GM19455 (cell line): ENCODE data around the gene LRP5.

Experiments used
- ATAC-seq: cut with Tn5 transposase; IDR thresholded peaks from one replicate; pipeline ENCODE4 v1.9.1; 2021; ENCODE audit not compliant: unreplicated experiment

Gene LRP5

DNA sequence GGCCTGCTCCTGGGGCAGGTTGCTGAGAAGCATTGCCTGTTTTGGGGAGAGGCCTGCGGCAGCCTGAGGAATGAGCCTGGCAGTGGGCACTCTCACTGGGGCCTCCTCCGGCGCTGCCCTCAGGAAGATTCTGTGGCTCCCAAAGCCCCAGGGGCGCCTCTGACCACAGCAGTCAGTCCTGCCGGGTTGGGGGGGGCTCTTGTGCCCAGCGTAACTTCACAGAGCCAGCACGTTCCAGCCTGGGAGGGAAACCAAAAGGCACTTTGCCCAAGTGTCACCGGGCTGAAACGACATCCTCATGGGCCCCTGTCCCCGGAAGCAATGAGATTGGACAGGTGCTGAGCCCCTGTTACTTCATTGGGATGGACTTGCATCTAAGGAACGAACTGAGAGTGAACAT is 4.3 kb upstream of the LRP5 start:
- no peak for ATAC-seq

DNA sequence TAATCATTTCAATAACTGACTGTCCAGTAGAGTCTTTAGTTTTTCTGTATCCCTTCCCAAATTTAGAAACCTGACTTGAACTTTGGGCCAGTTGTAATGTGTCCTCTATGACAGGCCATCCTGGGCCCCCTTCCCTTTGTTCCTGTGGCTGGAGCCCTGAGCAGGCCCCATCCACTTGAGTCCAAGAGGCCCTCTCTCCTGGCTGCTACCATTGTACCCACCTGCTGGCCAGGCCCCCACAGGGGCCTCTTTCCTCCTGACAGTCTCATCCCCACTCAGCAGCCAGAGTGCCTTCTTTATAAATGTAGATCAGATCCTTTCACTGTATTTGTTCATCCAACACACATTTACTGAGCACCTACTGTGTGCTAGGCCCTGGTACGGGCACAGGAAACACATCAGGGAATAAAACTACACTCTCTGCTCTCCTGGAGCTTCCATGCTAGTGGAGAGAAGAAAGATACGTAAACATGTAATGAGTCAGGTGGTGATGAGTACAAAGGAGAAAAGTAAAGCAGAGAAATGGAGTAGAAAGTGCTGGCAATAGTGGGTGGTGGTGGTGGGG is 2.7 kb upstream of the LRP5 start:
- ATAC-seq = no peak

DNA sequence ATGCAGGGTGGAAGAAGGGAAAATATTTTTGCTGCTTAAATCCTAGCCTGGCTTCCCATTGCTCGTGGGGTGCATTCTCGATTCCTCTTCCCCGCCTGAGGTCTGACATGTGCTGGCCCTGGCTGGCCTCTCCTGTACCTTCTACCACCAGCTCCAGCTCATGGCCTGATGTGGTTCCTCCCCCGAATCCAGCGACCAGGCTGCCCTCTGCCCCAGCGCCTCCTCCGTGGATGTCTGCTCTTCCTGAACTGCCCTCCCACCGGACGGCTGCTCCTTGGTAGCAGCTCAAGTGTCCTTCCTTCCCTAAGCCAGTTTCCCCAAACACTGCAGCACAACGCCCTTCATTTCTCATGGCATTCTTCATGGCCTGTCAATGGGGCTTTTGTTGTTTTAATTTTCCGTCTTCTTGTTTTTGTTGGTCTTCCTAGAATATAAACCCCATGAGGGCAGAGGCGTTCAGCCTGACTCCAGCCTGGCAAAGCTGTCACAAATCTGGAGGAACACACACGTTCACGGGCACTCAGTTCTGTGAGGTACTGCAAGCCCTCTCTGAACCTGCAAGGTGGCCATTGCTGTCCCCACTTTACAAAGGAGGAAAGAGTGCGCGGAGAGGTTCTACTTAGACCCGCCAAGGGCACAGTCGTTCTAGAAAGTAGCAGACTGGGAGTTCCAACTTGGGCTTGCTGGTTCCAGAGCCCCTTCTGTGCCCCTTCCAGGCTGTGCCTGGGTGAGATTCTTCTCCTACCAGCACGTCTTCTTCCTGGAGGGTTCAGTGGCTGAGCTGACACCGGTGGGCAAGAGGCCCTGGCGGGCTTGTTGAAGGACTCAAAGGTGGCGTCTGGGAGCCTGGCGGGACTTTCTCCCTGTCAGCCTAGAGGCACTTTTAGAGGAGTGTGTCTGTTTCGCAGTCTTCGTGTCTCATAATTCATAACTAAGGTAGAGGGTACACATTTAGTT is 953 bp upstream of the LRP5 start:
- no peak for ATAC-seq

DNA sequence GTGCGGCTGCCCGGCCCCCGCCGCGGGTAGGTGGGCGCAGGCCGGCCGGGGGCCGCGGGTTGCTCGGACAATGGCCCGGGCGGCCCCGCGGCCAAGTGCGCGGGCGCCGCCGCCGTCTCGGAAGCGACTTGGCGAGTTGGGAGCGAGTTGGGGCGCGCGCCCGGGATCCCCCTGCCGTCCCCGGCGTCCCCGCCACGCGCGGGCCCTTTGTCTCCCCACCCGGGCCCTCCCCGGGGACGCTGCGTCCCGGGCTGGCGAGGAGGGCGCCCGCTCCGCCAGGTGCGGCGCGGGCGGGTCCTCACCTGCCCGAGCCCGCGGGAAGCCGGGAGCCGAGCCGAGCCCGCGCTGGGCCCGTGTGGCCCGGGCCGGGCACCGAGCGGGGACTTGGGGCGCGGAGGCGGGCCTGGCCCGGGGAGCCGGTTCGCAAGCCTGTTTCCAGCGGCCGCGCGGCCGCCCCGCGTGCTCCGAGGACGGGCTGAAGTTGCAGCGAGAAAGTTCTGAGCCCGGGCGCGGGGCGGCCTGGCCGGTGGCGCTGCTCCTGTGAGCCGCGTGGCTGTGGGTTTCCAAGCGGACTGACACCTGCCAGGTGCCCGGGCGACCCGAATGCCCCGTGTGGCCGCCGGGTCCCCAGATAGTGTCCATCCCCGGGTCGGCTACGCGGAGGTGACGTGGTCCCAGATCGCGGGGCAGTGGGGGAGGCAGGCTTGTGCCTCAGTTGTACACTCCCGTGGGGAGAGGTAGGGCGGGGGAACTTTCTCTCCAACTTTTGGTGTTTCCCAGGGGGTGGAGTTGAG is 586 bp downstream of the LRP5 start:
- no peak for ATAC-seq

DNA sequence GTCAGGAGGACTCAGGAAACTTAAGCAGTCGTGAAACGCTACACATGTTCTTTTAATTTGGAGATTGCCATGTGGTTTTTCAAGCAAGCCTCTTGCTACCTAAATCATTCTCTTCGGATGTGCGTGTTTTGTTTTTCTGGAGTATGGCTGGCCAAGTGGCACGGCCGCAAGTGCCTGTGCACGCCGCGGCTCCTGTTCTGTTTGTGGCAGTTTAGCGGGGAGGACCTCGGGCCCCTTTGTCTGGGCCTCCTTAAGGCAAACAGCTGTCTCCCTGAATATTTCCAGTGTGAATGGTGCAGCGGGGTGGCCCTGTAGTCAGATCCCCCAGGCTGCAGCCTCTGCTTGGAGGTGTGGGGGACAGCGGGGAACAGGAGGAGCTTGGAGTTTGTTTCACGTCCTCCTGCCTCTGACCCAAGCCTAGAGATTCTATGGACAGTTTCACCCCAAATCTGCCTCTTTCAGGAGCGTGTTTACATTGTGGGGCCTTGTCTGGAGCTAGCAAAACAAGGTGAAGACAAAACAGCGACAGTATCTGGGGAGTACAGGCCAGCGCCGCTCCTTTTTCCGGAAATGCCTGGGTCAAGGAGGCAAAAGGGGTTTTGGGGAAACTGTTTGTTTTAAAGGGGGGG is 1.3 kb downstream of the LRP5 start:
- no peak for ATAC-seq

DNA sequence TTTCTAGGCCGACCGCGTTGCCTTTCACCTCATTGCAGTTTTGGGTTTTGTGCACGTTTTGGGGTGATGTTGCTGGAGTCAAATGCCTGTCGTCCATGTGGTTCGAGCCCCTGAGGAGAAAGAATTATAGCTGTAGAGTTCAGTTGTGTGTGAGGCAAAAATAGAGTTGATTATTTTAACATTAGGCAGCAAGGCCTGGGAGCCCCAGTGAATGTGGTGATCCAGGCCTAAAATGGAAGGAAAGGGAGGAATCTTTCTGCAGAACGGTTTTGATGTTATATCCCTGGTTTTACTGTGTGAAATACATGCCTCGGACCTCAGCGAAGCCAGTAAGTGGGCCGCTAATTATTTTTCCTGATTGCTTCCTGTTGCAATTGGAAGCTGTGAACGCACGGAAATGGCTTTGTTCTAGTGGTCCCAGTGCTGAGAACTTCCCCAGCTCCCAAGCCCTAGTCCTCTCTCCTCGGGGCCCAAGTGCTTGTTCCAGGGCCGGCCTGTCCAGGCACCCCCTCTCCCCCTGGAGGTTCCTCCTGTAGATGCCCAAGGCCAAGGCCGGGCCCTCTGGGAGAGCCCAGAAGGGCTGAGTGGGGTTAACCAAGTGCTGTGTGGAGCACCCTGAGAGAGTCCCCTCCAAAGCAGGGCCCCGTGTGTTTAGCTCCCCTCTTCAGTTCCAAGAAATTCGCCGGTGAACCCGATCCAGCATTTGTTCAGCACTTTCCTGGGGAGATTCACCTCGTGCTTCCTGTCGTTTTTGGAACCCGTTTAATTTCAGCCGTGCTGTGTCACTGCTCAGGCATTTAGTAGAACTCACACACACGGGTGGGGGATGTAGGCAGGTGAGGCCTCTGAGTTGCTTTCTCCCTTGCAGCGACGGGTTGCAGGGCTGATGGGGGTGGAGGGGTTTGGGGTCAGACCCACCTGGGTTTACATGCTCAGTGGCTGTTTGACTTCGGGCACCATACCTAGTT is 2.1 kb downstream of the LRP5 start:
- no peak for ATAC-seq

DNA sequence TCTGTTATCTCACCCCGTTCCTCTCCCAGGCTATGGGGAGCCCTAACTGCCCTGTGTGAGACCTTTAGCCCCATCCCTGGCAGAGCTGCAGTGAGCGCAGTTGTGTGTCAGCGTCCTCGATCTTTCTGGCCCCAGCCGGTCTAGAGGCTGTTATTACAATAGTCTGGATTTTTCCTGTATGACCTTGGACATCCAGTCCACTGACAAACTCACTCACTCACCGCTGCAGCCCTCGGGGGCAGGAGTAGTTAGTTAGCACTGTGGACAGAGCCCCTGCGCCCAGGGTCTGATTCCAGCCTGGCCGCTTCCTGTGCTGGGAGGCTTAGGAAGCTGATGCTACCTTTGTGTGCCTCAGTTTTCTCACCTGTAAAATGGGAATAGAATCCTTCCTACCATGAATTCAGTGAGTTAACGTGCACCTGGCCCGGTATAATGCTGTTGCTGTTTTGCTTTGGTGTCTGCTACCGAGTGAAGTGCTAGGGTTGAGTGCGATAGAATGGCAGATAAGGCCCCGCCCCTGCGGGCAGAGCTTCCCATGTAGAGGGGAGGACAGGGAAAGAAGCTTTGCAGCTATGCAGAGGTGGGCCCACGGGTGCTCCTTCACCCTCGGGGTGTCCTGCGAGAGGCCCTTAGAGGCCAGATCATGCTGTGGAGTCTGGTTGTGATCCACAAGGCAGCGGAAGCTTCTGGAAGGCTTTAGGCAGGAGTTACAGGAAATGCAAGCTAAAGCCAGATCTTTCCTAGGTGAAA is 3.0 kb downstream of the LRP5 start:
- no peak for ATAC-seq

DNA sequence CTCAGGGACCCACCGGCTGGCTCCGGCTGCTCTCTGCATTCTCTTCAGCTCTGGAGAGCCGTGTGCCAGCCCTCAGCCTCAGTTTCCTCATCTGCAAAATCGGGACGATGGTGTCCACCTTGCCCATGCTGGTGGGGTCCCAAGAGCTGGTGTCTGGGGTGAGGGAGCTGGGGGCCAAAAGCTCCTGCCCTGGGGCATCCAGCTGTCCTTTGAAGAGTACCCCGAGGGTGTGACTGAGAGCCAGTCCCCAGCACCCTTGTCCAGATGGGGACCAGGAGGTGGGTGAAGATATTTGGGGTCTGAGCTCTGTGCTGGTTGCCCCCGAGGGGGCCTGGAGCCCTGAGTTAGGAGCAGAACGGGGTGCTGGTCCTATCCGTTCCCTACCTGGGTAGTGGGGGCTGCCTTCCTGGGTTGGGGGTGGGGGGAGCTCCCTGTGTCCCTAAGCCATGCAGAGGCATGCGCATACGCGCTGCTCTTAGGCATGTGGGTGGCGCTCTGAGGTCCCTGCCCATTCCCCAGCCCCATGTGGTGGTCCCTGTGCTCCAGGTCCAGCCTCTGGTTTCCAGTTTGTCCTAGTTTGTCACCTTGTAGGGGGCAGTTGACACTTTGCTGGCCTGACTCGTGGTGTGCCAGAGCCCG is 4.9 kb downstream of the LRP5 start:
- ATAC-seq = no peak

DNA sequence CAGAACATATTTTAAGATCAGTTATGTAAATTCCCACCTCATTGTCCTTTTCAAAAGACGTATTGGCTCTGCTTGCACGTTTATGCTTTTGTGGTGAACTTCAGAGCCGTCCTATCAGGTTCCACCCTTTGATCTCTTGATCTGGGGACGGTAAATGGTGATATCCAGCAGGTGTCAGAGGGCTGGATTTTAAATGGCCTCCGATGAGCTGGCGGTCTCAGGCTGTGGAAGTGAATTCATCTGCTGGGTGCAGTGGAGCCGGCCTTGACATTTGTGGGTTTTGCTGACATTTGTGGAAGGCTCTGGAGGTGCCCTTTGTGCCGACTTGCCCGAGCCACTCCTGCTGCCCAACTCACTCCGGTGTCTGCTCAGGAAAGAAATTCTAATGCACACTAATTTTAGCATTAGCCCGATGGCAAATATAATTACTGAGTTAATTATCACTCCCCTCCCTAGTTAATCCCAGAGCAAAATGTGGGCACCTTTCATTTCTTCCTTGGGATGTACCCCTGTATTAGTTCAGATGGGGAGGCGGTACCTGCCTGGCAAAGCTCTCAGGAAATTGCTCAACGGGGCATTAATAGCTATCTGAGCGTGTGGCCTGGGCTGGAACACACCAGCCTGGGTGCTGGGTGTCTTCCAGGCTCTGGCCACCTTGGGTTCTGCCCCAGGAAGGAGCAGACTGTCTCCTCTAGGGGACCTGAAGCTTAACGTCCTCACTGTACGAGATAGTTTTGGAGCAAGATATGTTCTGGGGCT is 9.1 kb downstream of the LRP5 start:
- no peak for ATAC-seq

DNA sequence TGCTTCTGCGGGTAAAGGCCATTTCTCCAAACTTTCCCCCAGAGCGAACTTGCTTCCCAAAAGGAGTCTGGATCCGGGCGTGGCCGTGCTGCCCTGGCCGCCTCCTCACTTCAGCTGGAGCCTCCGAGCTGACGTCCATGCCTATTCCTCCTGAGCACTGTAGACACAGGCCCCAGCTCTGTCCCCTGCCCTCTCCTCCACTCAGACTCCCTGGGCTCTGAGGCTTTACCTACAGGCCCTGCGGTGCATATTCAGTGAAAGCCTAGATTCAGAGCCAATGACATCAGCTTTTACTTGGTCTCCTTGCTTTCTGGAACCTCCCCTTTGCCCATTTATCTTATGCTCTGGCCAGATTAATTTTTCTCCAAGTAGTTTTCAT is 9.7 kb downstream of the LRP5 start:
- ATAC-seq = no peak

DNA sequence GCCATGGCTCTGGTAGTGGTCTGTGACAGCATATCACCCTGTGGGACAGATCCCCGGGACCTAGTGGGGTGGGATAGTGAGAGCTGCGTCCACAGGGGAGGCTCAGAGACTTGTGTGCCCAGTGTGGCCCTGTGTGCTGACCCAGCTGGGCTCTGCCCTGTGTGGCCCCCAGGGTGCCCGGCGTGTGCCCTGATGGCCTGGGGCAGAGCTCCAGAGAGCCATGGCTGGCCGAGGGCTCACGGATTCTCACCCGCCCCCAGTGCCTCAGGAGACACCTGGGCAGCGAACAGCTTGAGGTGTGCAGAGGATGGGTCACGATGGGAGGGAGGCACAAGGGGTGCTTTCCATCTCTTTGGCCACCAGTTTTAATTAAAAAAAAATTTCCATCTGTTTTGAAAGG is 11.8 kb downstream of the LRP5 start:
- ATAC-seq = no peak

DNA sequence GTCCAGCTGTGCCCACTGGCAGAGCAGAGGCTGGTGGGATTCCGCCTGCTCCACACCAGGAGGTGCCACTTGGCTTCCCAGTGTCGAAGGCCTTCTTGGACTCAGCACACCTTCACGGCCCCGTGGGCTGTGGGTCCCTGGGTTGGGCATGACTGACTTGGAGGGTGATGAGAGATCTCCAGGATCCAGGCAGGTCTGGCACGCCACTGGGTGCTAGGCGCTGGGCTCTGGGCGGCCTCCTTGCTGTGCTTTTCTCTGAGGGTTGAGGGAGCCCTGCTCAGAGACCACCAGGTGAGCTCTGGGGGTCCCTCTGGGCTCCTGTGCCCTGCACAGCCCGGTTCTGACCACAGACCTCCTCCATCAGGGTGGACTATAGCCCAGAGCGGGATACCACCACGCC is 12.3 kb downstream of the LRP5 start:
- no peak for ATAC-seq

DNA sequence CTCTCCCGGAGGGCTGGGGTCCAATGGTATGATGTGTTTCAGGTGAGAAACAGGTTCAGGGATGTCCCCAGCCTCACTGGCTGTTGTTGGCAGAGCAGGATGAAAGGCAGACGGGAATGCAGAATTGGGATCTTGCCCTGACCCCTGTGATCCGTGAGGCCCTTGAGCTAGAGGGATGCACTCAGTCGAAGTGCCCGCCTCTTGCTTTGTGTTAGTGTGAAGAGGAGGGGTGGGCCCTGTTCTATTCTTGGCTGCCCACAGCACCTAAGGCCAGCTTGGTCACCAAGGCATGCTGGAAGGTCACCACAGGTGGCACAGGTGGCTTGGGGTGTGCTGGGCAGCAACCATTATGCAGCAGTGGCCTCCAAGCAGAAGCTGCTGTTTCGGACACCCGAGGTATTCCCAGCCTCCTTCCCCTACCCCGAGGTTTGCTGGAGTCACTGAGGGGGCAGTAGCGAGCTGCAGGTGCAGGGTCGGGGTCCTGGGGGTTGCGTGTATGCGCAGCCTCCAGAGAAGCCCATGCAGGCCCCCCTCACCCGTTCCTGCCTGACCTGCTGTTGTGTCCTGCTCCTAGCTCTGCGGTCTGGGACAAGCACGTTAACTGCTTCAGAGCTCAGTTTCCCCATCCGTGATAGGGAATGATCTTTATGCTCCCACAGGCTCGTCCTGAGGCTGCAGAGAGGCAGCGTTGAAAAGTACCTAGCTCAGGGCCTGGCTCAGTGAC is 13.0 kb downstream of the LRP5 start:
- ATAC-seq = no peak

DNA sequence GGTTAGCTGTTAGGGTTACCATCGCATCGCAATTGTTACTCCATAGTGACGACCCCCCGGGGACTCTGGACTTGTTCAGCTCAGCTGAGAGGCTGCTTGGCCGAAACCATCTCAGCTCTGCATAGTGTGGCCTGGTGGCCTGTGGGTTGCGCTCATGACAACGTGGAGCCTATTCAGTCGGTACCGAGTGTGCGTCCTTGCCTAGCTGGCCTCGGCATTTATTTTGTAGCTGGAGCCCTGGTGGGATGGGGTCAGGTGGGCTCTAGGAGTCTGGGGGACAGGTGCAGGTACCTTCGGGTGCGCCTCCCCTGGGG is 13.5 kb downstream of the LRP5 start:
- no peak for ATAC-seq

DNA sequence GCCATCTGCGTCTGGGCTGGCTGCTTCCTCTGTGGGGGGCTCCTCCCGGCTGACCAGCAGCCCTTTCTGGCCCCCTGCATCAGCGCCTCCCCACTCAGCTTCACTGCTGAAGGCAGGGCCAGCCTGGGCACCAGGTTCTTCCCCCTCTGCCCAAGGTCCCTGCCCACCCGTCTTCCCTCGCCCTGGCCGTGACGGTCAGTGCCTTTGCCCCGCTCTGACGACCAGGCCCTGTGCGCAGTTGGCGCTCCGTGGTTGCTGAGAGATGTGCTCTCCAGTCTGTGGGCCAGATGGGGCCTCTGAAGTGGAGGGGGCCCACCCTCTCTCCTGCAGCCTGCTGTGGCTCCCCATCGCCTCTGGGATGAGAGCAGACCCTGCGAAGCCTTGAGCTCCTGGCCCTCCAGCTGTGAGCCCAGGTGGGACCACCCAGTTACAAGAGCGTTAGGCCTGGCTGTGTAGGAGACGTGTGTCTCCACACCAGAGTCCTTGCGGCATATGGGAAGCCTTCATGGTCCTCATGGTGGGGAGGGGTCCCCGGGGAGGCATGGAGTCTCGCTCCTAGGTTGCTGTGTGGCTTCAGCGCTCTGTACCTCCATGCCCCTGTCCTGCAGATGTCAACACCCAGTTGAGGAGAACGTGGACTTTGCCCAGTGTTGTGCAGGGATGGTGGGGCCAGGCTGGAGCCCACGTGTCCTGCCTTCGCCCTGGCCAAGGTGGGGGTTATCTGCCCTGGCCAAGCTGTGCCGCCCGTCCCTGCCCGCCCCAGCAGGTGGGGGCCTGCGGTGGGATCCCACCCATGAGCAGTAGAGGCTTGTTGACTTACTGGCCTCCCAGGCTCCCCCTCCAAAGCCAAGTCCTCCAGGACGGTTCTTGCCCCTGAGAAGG is 14.2 kb downstream of the LRP5 start:
- no peak for ATAC-seq

DNA sequence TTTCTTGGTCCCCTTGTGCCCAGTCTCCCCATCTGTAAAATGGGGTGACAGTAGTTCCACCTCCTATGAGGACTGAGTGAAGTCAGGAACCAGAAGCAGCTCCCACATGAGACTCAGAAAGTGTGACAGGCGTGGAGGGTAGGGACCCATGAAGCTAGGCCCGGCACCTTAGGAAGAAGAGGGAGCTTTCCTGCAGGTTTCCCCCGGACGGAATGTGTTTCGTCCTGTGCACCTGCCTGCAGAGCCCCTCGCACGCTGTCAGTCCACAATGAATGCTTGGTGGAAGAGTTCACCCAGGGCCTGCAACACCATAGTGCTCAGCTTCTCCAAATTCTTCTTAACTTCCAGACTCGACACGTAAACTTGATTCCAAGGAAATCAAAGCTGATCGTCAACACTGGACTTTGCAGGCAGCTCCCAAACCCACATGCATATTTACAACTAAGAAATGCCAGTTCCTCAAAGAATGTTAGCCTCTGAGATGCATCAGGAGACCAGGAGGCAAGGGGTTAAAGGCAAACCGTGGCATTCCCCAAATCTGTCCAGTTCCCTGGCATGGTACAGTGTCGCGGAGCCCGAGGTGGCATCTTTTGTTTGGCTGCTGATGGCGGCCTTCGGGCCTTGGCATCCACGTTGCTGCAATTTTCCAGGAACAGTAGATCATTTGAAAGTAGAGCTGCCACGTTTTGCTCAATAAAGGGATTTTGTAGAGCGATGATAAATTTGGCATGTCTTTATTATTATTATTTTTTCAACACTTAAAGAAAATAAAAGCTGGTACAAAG is 15.4 kb downstream of the LRP5 start:
- no peak for ATAC-seq
